HEK293 (cell line): ENCODE measurements around the gene TTC13.
A peak's percentile ranks its signal among the peaks of the same experiment; 100 is the strongest.

Source experiments
- CTCF ChIA-PET: fragments of 350-600 bp; formaldehyde crosslinking; extraction: SDS; loops from one replicate; lab custom pipeline; 2021; ENCODE audit warnings: antibody characterized with exemption; lab: Yijun Ruan, JAX
- POLR2A ChIA-PET: fragments of 300-600 bp; formaldehyde crosslinking; extraction: SDS; loops from one replicate; lab custom pipeline; 2020; ENCODE audit warnings: antibody characterized with exemption, inconsistent platforms; lab: Yijun Ruan, JAX
- H3K27ac ChIP-seq: fragments of 200-500 bp; sonication (Bioruptor generic); 2 replicates; pipeline ENCODE4 v1.5.1; 2014; ENCODE audit warnings: low read depth, low read length, control low read depth, inconsistent platforms; ENCODE audit errors: extremely low read depth
- H3K36me3 ChIP-seq, 2 experiments: fragments of 200-500 bp in 1 of 2; sonication (Bioruptor generic) in 1 of 2; 1 replicate in 1 of 2; 2 replicates in 1 of 2; pipeline ENCODE4 v1.5.1; 2014 to 2017; ENCODE audit warnings: inconsistent platforms in 2 of 2, low read length in 2 of 2; ENCODE audit not compliant: control insufficient read depth in 2 of 2, insufficient read depth in 1 of 2
- H3K4me1 ChIP-seq: fragments of 200-500 bp; sonication (Bioruptor generic); 2 replicates; pipeline ENCODE4 v1.5.1; 2014; ENCODE audit warnings: mild to moderate bottlenecking, low read length, inconsistent platforms; ENCODE audit not compliant: control insufficient read depth, insufficient read depth
- H3K4me3 ChIP-seq: 2 replicates; pipeline ENCODE4 v1.5.1; 2011; ENCODE audit warnings: low read depth, mild to moderate bottlenecking, control low read depth, low read length, moderate library complexity
- H3K9me3 ChIP-seq: fragments of 200-500 bp; sonication (Bioruptor generic); 2 replicates; pipeline ENCODE4 v1.5.1; 2014; ENCODE audit warnings: low read depth, low read length, inconsistent platforms; ENCODE audit not compliant: control insufficient read depth, insufficient read depth
- BCL11B ChIP-seq: fragments of 450-650 bp; formaldehyde crosslinking; IDR thresholded peaks from 2 replicates; pipeline ENCODE4 v1.5.1; 2016; ENCODE audit warnings: low read depth, missing biosample characterization, missing genetic modification characterization
- FEZF1 ChIP-seq: fragments of 450-650 bp; formaldehyde crosslinking; IDR thresholded peaks from 2 replicates; pipeline ENCODE4 v1.5.1; 2016; ENCODE audit warnings: missing biosample characterization, missing genetic modification characterization
- IKZF3 ChIP-seq: fragments of 450-650 bp; IDR thresholded peaks from 2 replicates; pipeline ENCODE4 v1.5.0; 2018; ENCODE audit warnings: missing biosample characterization, mild to moderate bottlenecking, missing genetic modification characterization, moderate library complexity
- KLF1 ChIP-seq: fragments of 450-650 bp; formaldehyde crosslinking; IDR thresholded peaks from 2 replicates; pipeline ENCODE4 v1.5.1; 2016; ENCODE audit warnings: missing biosample characterization, missing genetic modification characterization
- KLF8 ChIP-seq: fragments of 450-650 bp; formaldehyde crosslinking; IDR thresholded peaks from 2 replicates; pipeline ENCODE4 v1.5.1; 2016; ENCODE audit warnings: missing biosample characterization, missing genetic modification characterization
- REST ChIP-seq: fragments of 450-650 bp; formaldehyde crosslinking; IDR thresholded peaks from 2 replicates; pipeline ENCODE4 v1.5.1; 2016; ENCODE audit warnings: missing biosample characterization, missing genetic modification characterization
- SCRT1 ChIP-seq: fragments of 450-650 bp; formaldehyde crosslinking; IDR thresholded peaks from 2 replicates; pipeline ENCODE4 v1.5.1; 2016; ENCODE audit warnings: missing biosample characterization, missing genetic modification characterization, borderline replicate concordance
- SP3 ChIP-seq: fragments of 450-650 bp; formaldehyde crosslinking; IDR thresholded peaks from 2 replicates; pipeline ENCODE4 v1.5.1; 2016; ENCODE audit warnings: missing biosample characterization, missing genetic modification characterization
- SP7 ChIP-seq: fragments of 450-650 bp; formaldehyde crosslinking; IDR thresholded peaks from 2 replicates; pipeline ENCODE4 v1.5.1; 2016; ENCODE audit warnings: missing biosample characterization, missing genetic modification characterization
- TSHZ1 ChIP-seq: fragments of 450-650 bp; formaldehyde crosslinking; IDR thresholded peaks from 2 replicates; pipeline ENCODE4 v1.5.1; 2016; ENCODE audit warnings: missing biosample characterization, missing genetic modification characterization, borderline replicate concordance
- ZBTB17 ChIP-seq: fragments of 450-650 bp; formaldehyde crosslinking; IDR thresholded peaks from 2 replicates; pipeline ENCODE4 v1.5.1; 2016; ENCODE audit warnings: missing biosample characterization, missing genetic modification characterization
- ZBTB7A ChIP-seq: fragments of 450-650 bp; formaldehyde crosslinking; IDR thresholded peaks from 2 replicates; pipeline ENCODE4 v1.5.1; 2016; ENCODE audit warnings: low read depth, missing biosample characterization, missing genetic modification characterization
- ZNF133 ChIP-seq: fragments of 450-650 bp; formaldehyde crosslinking; IDR thresholded peaks from 2 replicates; pipeline ENCODE4 v1.5.1; 2016; ENCODE audit warnings: missing biosample characterization, missing genetic modification characterization
- ZNF140 ChIP-seq: fragments of 450-650 bp; formaldehyde crosslinking; IDR thresholded peaks from 2 replicates; pipeline ENCODE4 v1.5.1; 2016; ENCODE audit warnings: missing biosample characterization, missing genetic modification characterization
- ZNF18 ChIP-seq: fragments of 450-650 bp; formaldehyde crosslinking; IDR thresholded peaks from 2 replicates; pipeline ENCODE4 v1.5.1; 2016; ENCODE audit warnings: missing biosample characterization, missing genetic modification characterization
- ZNF335 ChIP-seq: fragments of 450-650 bp; formaldehyde crosslinking; conservative IDR thresholded peaks from 2 replicates; pipeline ENCODE4 v1.5.1; 2016; ENCODE audit warnings: missing biosample characterization, missing genetic modification characterization
- ZNF366 ChIP-seq: fragments of 450-650 bp; formaldehyde crosslinking; conservative IDR thresholded peaks from 2 replicates; pipeline ENCODE4 v1.5.1; 2016; ENCODE audit warnings: missing biosample characterization, missing genetic modification characterization
- ZNF394 ChIP-seq: fragments of 450-650 bp; formaldehyde crosslinking; IDR thresholded peaks from 2 replicates; pipeline ENCODE4 v1.5.1; 2016; ENCODE audit warnings: missing biosample characterization, missing genetic modification characterization, mild to moderate bottlenecking, moderate library complexity, borderline replicate concordance
- ZNF426 ChIP-seq: fragments of 450-650 bp; formaldehyde crosslinking; IDR thresholded peaks from 2 replicates; pipeline ENCODE4 v1.5.1; 2017; ENCODE audit warnings: missing biosample characterization, missing genetic modification characterization, mild to moderate bottlenecking, inconsistent platforms, moderate library complexity
- ZNF433 ChIP-seq: fragments of 450-650 bp; formaldehyde crosslinking; IDR thresholded peaks from 2 replicates; pipeline ENCODE4 v1.5.1; 2016; ENCODE audit warnings: missing biosample characterization, missing genetic modification characterization, low read depth
- ZNF449 ChIP-seq: fragments of 450-650 bp; formaldehyde crosslinking; IDR thresholded peaks from 2 replicates; pipeline ENCODE4 v1.5.1; 2017; ENCODE audit warnings: missing biosample characterization, mild to moderate bottlenecking, missing genetic modification characterization, moderate library complexity
- ZNF501 ChIP-seq: fragments of 450-650 bp; formaldehyde crosslinking; IDR thresholded peaks from 2 replicates; pipeline ENCODE4 v1.5.1; 2016; ENCODE audit warnings: missing biosample characterization, missing genetic modification characterization
- ZNF626 ChIP-seq: fragments of 450-650 bp; sonication (Bioruptor Pico); formaldehyde crosslinking; IDR thresholded peaks from 2 replicates; pipeline ENCODE4 v1.5.1; 2018; ENCODE audit warnings: missing biosample characterization, missing genetic modification characterization, inconsistent platforms
- ZNF768 ChIP-seq: fragments of 450-650 bp; formaldehyde crosslinking; IDR thresholded peaks from 2 replicates; pipeline ENCODE4 v1.5.1; 2018; ENCODE audit warnings: missing biosample characterization, mild to moderate bottlenecking, missing genetic modification characterization
- ZNF792 ChIP-seq: fragments of 450-650 bp; formaldehyde crosslinking; IDR thresholded peaks from 2 replicates; pipeline ENCODE4 v1.5.1; 2016; ENCODE audit warnings: missing biosample characterization, missing genetic modification characterization
- ZNF830 ChIP-seq: fragments of 450-650 bp; IDR thresholded peaks from 2 replicates; pipeline ENCODE4 v1.5.0; 2018; ENCODE audit warnings: missing biosample characterization, missing genetic modification characterization, low read depth, mild to moderate bottlenecking, moderate library complexity
- TF ChIP-seq, protein P1 (sequence below): fragments of 450-650 bp; formaldehyde crosslinking; IDR thresholded peaks from 2 replicates; pipeline ENCODE4 v1.5.1; 2016; ENCODE audit warnings: missing biosample characterization, missing genetic modification characterization

TTC13 gene

DNA sequence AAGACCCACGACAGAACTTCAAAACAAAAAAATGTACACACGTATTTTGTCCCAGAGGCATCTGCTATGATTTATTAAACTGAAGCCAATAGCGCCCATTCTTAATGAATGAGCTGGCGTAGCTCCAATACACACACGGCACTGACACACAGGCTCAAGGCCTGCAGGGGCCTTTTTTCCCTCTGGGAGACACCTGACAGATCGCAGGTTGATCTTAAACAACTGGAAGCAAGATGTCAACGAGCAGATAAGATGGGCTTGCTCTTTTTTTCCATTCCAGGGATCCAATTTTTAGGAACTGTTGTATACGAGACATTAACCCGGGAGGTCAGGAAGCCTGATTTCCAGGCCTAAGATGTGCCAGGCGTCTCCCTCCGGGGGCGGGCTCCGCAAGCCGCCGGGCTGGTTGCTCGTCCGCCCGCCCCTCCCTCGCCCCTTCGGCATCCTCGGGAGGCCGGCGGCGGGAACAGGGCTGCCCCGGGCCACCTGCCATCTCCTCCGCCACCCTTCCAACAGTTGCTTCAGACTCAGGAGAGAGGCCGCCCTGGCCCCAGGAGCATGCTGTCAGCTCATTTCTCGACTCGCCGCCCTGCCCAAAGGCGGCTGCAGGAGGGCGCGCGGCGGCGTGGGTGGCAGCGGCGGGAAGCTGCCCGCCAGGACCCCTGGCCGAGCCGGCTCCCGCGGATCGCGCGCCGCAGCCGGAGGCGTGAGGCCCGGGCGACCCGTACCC, 735 bp downstream of the TTC13 start:
- Histone ChIP-seq H3K9me3 (no peaks in the 10 kb centered on the region), H3K4me3 (peak overlapping the region; percentile 61), H3K36me3 (peaks cover 13 to 36% of the 10 kb centered on the region in 2 experiments), H3K27ac (peak overlapping the region; percentile 83), H3K4me1 (peaks cover 6% of the 10 kb centered on the region; the same call in 1 of the 2 replicates)
- ChIA-PET POLR2A (interaction anchor here (0.6 to 1.6 kb wide), 8 partner anchors 8 to 360 kb away, joined by 3 to 7 read pairs (median 4); partner anchors contain the start of genes EXOC8 and SPRTN), CTCF (interaction anchor here (0.6 to 2.1 kb wide), 10 partner anchors 8 to 637 kb away, joined by 3 to 11 read pairs (median 4); no protein-coding TSS in a partner anchor)
- no peak for TF ChIP-seq ZNF768 (tag by site-specific recombination)
- peak; percentile 57; the same call in 1 of the 2 replicates for TF ChIP-seq SCRT1 (tag by site-specific recombination)
- TF ChIP-seq KLF8 = peak; percentile 83; the same call in 1 of the 2 replicates
- peak; percentile 77 for TF ChIP-seq IKZF3 (tag by site-specific recombination)
- no peak for TF ChIP-seq ZNF18 (tag by site-specific recombination)
- peak; percentile 80 for TF ChIP-seq FEZF1 (tag by site-specific recombination)
- TF ChIP-seq ZNF626 (tag by site-specific recombination) = no peak
- 0 out of 2 replicates have a peak, but pooled peaks have one; percentile 21 for TF ChIP-seq ZNF366
- no peak for TF ChIP-seq ZNF433
- TF ChIP-seq ZNF133 (tag by site-specific recombination) = no peak
- TF ChIP-seq ZNF426 = no peak
- no peak for TF ChIP-seq ZBTB7A (tag by site-specific recombination)
- TF ChIP-seq TSHZ1 = no peak
- no peak for TF ChIP-seq ZNF140 (tag by site-specific recombination)
- peak; percentile 93 for TF ChIP-seq ZNF335 (tag by site-specific recombination)
- peak; percentile 20; the same call in 1 of the 2 replicates for TF ChIP-seq REST (tag by site-specific recombination)
- no peak for TF ChIP-seq BCL11B (tag by site-specific recombination)
- TF ChIP-seq SP3 = peak; percentile 65
- TF ChIP-seq ZNF830 = no peak
- peak; percentile 61; the same call in 1 of the 2 replicates for TF ChIP-seq SP7 (tag by site-specific recombination)
- peak; percentile 69; the same call in 1 of the 2 replicates for TF ChIP-seq ZNF501 (tag by site-specific recombination)
- peak; percentile 36; the same call in 1 of the 2 replicates for TF ChIP-seq ZNF394 (tag by site-specific recombination)
- peak; percentile 57 for TF ChIP-seq KLF1 (tag by site-specific recombination)
- TF ChIP-seq ZNF792 = no peak
- peak; percentile 91 for TF ChIP-seq ZBTB17 (tag by site-specific recombination)
- TF ChIP-seq ZNF449 (tag by site-specific recombination) = 0 out of 2 replicates have a peak, but pooled peaks have one; percentile 23
- TF ChIP-seq, protein P1, sequence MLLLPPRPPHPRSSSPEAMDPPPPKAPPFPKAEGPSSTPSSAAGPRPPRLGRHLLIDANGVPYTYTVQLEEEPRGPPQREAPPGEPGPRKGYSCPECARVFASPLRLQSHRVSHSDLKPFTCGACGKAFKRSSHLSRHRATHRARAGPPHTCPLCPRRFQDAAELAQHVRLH (tag by site-specific recombination) = no peak
